GM21528 (cell line): ENCODE results near the gene M1AP.

Experiments used
- ATAC-seq: cut with Tn5 transposase; IDR thresholded peaks from one replicate; pipeline ENCODE4 v1.9.1; 2021; ENCODE audit warnings: mild to moderate bottlenecking, moderate library complexity; ENCODE audit not compliant: unreplicated experiment, low FRiP score

M1AP gene

DNA sequence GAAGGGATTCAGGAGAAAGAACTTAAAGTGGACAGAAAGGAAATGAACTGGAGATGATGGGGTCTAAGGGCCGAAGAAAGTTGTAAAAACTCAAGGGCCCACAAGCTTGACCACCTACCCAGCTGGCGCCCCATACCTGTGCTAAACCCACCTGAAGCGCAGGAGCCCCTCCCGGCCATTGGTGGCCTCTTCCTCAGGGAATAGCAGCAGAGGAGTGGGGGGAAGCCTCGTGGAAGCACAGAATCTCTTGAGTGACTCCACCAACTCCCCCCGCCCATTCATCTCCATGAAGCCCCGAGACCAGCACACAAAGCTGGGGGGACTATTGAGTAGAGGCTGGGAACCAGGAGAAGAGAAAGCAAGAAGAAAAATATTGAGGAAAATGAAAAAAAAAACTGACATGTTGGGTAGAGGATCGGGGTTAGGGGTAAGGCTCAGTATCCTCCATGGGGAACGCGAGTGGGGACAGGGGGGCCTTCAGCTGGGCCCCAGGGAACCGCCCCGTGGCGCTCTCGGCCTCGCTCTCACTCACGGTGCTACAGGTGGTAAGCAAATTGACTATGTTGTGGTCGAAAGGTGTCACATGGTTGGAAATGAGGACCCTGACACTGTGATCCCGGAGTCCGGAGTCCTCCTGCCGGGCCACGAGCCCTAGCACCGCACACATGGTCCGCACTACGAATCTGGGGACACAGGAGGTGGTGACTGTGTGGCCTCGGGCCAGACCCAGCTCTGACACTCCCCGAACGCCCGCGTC lies 119.4 kb downstream of the M1AP start:
- peak; percentile 7 for ATAC-seq

DNA sequence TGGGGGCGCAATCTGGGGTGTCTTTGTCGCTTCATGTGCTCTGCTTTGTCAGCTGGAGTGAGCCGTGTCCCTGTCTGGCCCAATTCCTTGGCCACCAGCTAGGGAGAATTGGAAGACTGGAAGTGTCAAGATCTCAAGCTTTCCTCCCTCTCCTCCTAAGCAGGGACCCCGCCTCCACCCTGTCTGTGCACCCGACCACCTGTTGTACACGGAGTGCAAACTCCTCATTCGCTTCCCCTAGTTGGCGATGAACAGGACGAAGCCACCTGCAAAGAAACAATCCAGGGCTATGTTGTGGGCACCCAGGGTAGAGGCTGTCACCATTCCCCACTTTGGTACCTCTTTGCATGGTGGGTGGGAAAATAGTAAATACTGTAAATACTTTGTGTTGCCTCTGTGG lies 120.4 kb downstream of the M1AP start:
- no peak for ATAC-seq

DNA sequence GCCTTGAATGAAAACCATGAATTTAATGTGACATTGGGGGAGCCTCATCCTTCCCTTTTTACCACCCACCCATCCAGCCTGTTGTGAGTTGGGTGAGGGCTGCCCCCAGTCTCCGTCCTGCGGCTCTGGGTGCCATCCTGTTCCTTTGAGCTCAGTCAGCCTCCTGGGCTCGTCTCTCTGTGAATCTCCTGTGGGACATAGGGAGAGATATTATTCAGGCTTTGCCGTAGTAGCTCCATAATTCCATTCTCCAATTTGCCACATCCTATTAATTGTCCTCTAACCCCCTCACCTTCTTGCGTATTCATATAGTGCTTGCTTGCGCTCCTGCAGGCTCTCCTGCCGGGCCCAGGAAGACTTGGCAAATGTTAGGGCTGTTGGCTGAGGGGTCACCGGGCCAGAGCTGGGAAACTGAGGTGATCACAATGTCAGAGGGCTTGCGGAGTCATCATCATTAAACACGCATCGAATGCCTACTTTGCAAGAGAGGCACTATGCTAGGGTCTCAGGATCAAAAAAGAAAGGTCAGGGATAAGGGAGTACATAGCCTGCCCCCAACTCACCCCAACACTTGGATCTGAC lies 121.4 kb downstream of the M1AP start:
- ATAC-seq: no peak

DNA sequence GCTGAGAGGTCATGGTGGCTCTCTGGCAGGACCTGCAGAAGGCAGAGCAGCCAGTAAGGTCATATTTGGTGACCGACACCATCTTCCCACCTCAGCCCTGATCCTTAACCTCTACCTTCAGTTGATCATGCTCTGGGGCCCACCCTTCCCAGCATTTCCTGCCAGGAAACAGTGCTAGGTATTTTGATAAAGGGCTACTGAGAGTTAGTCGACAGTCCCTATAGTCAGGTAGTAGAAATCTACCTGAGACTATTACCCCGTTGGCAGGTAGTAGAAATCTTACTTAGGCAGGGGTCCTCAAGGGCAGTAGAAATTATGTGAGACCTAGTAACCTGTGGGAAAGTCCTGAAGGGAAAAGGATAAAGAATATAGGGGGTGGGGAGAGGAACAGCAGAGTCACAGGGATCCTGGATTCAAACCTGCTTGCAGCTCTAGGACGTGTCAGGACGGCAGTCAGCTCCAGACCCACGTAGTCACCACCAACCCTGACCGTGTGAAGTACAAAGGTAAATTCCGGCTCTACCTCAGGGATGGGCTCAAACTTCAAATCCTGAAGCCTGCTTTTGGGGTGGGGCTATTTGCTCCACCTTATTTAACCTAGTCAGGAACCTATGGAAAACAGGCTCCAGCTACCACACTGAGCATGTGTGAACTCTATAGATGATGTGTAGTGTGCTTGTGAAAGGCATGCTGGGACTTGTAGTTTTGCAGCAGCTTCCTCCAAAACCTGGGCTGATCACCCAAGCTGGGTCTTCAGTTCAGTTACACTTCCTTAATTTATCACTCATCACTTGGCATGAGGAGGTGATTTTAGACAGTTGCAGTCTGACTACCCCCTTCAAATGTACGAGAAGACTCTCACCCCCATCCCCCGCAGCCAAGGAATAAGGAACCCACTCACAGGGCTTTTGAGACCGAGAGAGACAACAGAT lies 122.1 kb downstream of the M1AP start, which contains the start of gene DQX1:
DQX1 (minus strand) TSS at position 515 of the 932 bp plus-strand sequence; CDS start at position 13, 502 bp downstream.
- ATAC-seq: no peak

DNA sequence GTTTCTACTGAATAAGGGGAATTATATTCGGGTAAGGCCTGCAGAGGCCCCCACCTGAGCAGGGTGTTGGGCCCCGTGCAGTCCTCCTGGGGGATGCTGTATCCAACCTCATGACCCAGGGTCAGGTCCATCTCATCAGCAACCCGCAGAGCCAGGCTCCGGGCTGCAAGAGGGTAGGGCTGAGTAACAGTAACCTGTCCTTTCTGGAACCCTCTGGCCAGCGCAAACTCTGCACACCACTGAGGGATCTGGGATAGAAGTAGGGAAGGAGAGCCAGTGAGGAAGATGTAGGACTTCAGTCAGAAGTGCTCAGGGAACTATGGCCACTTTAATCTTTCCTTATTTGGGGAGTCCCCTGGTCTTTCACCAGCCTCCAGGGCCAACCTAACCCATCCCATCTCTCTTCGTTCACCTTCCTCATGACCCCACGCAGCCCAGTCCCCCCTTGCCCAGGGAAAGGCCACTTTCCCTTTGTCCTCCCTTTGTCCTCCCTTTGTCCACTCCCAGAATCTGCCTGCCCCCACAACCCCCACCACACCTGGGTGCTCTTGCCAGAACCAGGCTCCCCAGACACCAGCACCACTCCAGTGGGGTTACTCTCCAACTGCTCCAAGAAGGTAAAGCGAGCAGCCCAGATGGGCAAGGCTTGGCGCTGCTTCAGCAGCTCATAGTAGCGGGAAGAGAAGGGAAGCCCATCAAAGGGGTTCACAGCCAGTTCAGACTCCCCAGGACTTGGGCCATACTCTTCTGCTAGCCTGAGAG lies 123.0 kb downstream of the M1AP start:
- ATAC-seq: no peak

DNA sequence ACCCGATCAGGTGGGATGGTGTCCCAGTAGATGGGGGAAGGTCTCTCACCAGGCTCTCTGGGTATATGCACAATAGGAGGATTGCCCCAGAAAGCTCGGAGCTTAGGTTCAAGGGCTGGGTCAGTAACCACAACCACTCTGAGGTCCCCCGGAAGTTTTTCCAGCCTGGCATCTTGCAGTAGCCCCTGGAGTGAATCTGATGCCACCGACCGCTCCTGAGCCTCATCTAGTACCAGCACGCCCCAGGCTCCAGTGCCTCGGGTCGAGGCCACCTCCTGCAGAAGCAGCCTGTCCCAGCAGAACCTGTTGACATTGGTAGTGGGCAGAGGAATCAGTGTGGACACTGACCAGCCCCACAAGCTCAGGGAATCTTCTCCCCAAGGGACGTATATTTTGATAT lies 124.1 kb downstream of the M1AP start:
- ATAC-seq: no peak

DNA sequence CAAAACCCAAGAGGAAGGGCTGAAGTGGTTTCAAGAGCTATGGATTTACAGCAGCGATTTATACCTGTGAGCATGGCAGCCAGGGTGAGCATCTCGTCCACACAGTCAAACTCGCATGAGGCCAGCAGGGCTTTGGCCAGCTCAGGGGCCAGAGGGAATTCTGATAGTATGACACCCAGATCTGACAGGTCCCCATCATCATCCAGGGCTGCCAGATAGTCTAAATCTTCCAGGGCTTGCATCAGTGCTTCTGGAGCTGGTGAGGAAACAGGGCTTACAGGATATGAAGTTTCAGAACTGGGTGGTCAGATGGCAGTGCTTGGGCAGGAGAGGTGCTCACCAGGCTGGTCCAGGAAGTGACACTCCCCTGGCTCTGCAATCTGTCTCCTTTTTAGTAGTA lies 125.6 kb downstream of the M1AP start:
- no peak for ATAC-seq

DNA sequence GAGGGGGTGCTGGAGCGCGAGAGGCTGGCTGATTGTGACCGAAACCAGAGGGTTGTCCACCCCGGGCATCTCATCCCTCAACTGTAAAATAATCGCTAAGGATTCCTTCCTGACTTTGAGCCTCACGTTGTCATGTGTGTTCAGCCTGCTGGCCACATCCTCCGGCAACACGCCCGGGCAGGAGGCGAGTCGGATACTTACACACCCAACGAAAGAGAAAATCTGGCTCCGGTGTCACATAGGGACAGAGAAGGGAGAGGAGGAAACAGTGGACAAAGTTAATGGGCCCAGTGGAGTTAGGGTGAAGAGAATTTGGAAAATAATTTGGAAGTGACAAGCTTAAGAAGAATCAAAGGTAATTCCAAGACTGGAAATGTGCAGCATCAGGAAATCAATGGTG lies 131.5 kb downstream of the M1AP start:
- ATAC-seq: no peak

DNA sequence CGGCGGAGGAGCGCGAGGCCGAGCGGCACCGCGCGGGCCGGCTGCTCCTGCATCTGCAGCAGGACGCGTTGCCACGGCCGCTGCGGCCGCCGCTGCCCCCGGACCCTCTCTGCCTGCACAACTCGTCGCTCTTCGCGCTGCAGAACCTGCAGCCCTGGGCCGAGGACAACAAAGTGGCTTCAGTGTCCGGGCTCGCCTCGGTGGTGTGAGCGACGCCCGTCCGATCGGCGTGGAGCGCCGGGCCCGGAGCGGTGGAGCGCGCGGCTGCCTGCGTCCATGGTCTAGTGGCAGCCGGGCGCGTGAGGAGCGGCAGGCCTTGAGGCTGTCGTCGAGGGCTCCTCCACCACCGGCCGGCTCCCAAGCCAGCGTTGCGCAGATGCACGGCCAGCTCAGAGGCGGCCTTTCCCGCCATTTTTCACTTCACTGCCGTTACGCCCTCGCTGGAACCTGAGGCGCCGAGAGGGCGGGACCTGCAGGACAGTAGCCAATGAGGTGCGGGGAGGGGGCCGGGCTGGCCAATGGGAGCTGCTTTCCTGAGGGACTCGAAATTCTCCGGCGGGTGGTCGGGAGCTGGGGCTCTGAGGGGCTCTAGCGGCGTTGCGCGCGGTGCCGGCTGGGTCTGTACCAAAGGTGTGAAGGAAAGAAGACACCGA lies 132.0 kb downstream of the M1AP start:
- ATAC-seq: no peak

DNA sequence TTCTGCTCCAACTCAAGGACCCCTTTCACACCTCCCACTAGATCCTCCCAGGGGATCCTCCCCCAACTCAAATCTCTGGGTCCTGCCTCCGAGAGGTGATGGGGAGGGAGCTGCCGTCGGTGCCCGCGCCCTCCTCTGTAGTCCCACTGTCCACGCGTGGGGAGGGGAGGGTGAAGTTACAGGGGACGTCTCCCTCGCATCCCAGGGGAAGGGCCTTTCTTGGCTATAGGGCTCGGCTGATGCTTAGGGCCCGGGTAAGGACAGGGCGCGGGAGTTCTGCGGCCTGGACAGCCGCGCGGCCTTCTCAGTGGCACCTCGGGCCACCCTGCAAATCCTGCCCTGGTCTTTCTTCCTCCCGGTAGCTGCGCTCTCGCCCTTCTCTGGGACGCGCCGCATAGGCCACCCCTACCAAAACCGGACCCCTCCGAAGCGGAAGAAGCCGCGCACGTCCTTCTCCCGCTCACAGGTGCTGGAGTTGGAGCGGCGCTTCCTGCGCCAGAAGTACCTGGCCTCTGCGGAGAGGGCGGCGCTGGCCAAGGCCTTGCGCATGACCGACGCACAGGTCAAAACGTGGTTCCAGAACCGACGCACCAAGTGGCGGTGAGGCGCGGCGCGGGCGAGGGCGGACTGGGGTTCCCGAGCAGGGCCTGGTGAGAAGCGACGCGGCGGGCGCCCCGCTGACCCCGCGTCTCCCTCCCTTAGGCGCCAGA lies 132.7 kb downstream of the M1AP start:
- no peak for ATAC-seq

DNA sequence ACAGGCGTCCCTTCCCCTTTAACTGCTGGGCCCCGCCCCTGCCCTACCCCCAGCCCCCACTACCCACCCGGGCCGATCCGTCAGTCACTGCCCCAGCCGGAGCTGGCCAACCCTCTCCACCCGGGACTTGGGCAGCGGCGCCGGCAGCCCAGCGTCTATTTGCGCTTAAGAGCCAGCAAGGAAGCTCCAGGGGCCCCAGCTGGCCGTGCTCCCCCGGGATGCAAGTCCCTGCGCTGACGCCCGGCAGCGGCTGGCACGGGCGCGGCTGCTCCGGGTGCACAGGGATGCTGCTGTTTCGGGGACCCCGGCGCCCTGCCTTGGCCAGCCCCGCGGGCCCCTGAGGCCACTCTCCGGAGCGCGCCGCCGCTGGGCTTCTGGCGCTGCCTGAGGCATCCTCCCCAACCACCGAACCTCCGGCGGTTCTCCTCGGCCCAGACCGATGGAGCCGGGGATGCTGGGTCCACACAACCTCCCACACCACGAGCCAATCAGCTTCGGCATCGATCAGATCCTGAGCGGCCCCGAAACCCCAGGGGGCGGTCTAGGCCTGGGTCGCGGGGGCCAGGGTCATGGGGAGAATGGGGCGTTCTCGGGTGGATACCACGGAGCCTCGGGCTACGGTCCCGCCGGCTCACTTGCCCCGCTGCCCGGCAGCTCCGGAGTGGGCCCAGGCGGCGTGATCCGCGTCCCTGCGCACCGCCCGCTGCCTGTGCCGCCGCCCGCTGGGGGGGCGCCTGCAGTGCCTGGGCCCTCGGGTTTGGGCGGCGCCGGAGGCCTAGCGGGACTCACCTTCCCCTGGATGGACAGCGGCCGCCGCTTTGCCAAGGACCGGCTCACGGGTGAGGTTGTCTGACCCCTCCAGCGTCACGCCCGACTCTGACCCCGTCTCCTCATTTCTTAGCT lies 133.5 kb downstream of the M1AP start, which contains the start of gene TLX2:
TLX2 (plus strand) TSS at position 83 of the 903 bp plus-strand sequence; CDS start at position 440, 357 bp downstream.
- no peak for ATAC-seq

DNA sequence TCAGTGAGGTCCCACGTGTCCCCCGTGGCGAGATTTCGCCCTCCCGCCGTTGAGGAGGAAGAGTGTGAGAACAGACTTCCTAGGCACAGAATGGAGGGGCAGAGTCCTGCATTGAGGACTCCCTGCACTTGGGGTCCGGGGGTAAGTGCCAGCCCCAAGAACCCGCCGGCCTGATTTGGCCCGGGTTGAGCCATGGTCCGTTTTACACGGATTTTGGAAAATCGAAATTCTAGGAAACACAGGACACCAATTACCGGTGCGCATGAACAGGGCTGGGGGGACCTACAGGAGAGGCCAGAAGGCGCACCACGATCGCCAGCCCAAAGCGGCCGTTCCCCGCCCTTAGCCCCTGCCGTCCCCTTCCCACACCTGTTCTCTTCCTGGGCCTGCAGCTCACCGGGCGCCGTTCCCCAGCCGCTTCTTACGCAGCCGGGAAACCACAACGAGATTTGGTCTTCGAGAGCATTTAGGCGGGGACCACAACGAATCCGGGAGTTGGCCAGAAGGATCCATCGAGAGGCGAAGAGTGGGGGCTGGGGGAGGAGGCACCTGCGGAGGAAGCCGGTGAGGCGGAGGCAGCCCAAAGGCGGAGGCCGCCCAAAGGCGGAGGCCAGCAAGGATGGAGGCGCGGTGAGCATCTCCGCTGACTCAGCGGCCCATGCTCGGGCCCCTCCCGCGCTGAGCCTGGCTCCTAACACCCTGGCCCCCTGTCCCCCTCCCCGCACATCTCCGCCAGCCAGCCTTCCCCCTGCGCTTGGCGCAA lies 134.3 kb downstream of the M1AP start:
- no peak for ATAC-seq

DNA sequence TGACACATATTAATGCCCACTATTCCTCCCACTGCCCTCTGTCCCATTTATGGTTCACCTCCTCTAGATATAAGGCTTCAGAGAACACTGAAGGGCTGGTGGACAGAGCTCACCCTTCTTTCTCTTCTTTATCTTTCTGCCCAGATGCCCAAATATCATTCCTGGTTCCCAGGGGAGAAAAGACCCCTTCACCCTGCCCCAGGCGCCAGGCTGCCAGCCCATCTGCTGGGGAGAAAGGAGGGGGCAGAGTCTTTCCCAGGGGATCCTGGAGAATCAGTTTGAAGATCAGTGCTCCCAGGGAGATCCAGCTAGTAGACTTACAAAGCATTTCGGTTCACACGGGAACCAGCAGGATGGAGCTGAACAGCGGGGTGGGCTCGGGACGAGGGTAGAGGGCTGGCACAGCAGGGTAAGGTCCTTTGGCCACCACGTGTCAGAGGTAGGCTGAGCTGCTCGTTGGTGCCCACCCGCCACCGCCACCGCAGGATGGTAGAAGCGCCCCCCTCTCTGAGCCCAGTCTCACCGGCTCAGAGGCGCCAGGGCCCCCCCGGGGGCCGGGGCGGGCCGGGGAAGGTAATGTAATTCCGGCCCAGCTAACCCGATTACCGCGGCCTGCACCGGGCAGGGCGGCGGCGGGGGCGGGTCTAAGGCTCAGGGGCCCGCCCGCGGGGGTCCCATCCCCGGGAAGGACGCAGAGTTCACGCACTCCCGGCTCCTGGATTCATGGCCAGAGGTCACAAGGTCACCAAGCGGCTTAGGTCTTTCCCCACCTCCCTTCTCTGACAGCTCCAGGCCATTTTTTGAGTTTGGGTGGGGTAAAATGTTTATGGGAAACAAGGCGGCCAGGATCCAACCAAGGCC lies 135.2 kb downstream of the M1AP start:
- ATAC-seq: no peak

DNA sequence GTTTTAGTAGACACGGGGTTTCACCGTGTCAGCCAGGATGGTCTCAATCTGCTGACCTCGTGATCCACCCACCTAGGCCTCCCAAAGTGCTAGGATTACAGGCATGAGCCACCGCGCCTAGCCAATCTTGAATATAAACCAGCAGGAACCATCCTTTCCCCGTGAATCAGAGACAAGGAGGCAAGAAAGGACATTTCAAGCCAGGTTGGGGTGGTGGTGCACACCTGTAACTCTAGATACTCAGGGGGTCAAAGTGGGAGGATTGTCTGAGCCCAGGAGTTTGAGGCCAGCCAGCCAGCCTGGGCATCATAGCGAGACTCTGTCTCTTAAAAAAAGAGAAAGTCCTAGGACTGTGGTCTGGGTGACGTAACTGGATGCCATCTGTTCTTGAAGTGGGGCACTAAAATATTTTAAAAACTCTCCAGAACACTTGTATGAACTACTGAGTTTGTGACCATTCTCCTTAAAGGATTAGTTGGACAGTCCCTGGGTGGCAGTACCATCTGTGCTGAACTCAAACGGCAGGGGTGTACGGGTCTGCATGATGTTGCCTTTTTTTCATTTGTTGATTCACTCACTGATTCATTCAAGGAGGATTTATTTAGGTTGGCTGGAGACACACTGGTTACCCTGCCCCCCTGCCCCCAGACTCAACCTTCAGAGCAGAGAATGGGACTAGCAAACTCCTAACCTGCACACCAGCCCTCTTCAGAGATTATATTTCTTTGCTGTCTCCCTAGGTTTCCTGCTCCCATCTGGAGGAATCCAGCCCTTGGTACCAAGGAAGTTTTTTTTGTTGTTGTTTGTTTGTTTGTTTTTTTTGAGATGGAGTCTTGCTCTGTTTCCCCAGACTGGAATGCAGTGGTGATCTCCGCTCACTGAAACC lies 136.8 kb downstream of the M1AP start:
- ATAC-seq: no peak

DNA sequence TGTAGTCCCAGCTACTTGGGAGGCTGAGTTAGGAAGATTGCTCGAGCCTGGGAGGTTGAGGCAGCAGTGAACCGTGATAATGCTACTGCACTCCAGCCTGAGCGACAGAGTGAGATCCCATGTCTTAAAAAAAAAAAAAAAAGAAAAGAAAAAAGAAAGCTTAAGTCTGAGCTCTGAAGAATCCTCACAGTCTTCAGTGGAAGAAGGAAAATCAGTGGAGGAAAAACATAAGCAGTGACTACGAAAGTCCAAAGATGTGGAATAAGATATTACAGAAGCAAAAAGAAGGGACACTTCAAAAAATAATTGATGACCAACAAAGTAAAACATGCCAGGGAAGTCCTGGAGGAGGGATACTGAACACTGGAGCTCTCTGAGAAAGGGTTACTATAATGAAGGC lies 137.9 kb downstream of the M1AP start:
- ATAC-seq: no peak
